ENCODE data around the gene NIPBL.

Gene NIPBL

GRCh38 chr5:36953043-36953442 lies 76.5 kb downstream of the NIPBL start:
- TF ChIP-seq, protein P1, sequence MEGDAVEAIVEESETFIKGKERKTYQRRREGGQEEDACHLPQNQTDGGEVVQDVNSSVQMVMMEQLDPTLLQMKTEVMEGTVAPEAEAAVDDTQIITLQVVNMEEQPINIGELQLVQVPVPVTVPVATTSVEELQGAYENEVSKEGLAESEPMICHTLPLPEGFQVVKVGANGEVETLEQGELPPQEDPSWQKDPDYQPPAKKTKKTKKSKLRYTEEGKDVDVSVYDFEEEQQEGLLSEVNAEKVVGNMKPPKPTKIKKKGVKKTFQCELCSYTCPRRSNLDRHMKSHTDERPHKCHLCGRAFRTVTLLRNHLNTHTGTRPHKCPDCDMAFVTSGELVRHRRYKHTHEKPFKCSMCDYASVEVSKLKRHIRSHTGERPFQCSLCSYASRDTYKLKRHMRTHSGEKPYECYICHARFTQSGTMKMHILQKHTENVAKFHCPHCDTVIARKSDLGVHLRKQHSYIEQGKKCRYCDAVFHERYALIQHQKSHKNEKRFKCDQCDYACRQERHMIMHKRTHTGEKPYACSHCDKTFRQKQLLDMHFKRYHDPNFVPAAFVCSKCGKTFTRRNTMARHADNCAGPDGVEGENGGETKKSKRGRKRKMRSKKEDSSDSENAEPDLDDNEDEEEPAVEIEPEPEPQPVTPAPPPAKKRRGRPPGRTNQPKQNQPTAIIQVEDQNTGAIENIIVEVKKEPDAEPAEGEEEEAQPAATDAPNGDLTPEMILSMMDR (IDR thresholded peaks at IDR 0.05; ENCODE audit: insufficient read depth, low read length, missing control alignments): no peak
- CTCF ChIA-PET: no interaction called here
- H3K4me3 ChIP-seq (ENCODE audit: low read depth, low read length): no peak overlapping the region
- DNase-seq (ENCODE audit: low read depth, low spot score): no peak
- POLR2A ChIA-PET: no interaction called here

DNA sequence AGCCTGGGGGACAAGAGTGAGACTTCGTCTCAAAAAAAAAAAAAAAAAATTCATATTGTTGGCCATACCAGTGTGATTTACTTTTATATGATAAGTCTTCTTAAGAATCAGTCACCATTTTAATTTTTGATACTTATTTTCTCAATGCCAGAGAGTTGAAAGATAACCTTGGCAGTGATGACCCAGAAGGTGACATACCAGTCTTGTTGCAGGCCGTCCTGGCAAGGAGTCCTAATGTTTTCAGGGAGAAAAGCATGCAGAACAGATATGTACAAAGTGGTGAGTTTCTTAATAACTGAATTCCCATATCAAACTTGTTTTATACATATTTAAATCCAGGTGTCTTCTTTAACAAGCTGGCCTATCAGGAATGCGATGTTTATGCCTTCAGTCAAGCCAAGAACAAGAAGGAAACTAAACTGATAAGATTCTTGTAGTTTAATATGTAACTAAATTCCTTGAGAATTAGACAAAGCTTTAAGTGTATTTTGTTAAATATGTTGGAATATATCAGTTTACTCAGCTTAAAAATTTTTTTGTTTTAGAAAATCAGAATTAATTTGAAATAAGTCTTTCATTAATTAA lies 81.5 kb downstream of the NIPBL start:
- H3K4me3 ChIP-seq (ENCODE audit: low read depth, low read length): no peak overlapping the region
- CTCF ChIA-PET: interaction anchor here (0.7 to 1.2 kb wide), 4 partner anchors 9 to 229 kb away, joined by 3 to 5 read pairs (median 4); no protein-coding TSS in a partner anchor
- TF ChIP-seq, protein P1 (IDR thresholded peaks at IDR 0.05; ENCODE audit: insufficient read depth, low read length, missing control alignments): no peak
- DNase-seq (ENCODE audit: low read depth, low spot score): no peak
- POLR2A ChIA-PET: no interaction called here

- CTCF ChIA-PET: interaction anchor here (0.7 to 1.2 kb wide), 4 partner anchors 9 to 229 kb away, joined by 3 to 5 read pairs (median 4); no protein-coding TSS in a partner anchor
- POLR2A ChIA-PET: no interaction called here
Measured at GRCh38 chr5:36958612-36959011, 82.0 kb downstream of the NIPBL start.

DNA sequence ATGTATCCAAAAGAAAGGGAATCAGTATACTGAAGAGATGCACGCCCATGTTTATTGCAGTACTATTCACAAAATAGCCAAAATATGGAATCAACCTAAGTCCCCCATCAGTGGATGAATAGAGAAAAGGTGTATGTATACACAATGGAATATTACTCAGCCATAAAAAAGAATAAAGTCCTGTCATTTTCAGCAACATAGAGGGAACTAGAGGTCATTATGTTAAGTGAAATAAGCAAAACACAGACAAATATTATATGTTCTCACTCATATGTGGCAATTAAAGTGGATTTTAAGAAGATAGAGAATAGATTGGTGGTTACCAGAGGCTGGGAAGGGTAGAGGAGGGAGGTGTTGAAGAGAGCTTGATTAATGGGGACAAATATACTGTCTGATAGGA lies 88.6 kb downstream of the NIPBL start:
- TF ChIP-seq, protein P1 (IDR thresholded peaks at IDR 0.05; ENCODE audit: insufficient read depth, low read length, missing control alignments): no peak
- ChIA-PET POLR2A (no interaction called here), CTCF (interaction anchor here (1.8 kb wide), 1 partner anchor 10 kb away, joined by 5 read pairs; no protein-coding TSS in a partner anchor)
- DNase-seq (ENCODE audit: low read depth, low spot score): no peak
- H3K4me3 ChIP-seq (ENCODE audit: low read depth, low read length): no peak overlapping the region

More at GRCh38 chr5:36958612-36959011, 82.0 kb downstream of the NIPBL start:
- DNase-seq (ENCODE audit: low read depth, low spot score): no peak
- TF ChIP-seq, protein P1 (IDR thresholded peaks at IDR 0.05; ENCODE audit: insufficient read depth, low read length, missing control alignments): no peak
- no peak overlapping the region for H3K4me3 ChIP-seq (ENCODE audit: low read depth, low read length)

DNA sequence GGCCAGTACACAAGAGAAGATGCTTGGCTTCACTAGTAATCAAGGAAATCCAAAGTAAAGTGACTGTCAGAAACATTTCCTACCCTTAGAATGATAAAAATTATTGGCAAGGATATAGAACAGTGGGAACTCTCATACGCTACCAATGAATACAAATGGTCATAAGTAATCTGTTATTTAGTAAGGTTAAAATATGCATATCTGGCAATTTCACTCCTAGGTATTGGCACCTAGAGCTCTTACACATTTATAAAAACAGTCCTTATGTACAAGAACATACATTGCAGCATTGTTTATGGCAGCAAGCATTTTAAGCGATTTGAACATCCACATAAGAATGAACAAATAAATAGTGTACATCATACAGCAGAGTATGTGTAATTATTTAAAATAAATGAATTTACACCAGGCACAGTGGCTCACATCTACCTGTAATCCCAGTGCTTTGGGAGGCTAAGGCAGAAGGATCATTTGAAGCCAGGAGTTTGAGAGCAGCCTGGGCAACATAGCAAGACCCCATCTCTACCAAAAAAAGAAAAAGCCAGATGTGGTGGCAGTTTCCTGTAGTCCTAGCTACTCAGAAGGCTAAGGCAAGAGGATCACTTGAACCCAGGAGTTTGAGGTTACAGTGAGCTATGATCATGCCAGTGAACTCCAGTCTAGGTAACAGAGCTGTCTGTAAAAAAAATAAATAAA lies 93.3 kb downstream of the NIPBL start:
- ChIA-PET POLR2A (no interaction called here), CTCF (interaction anchor here (1.1 to 1.5 kb wide), 2 partner anchors 9 to 25 kb away, joined by 3 read pairs; no protein-coding TSS in a partner anchor)
- DNase-seq (ENCODE audit: low read depth, low spot score): no peak
- TF ChIP-seq, protein P1 (IDR thresholded peaks at IDR 0.05; ENCODE audit: insufficient read depth, low read length, missing control alignments): no peak
- H3K4me3 ChIP-seq (ENCODE audit: low read depth, low read length): no peak overlapping the region

- DNase-seq (ENCODE audit: low read depth, low spot score): no peak
- ChIA-PET CTCF (interaction anchor here (1.0 kb wide), 1 partner anchor 248 kb away, joined by 3 read pairs; no protein-coding TSS in a partner anchor), POLR2A (no interaction called here)
- no peak overlapping the region for H3K4me3 ChIP-seq (ENCODE audit: low read depth, low read length)
- TF ChIP-seq, protein P1 (IDR thresholded peaks at IDR 0.05; ENCODE audit: insufficient read depth, low read length, missing control alignments): no peak
Measured at GRCh38 chr5:36978196-36978595, 101.6 kb downstream of the NIPBL start.
